Astrocyte (in vitro differentiated cells and primary cell): Measurements from ENCODE around the gene KCNQ1.

Source experiments
- CTCF ChIP-seq: IDR thresholded peaks from 2 replicates; pipeline ENCODE4 v1.5.1; 2011; ENCODE audit warnings: low read depth, mild to moderate bottlenecking, inconsistent platforms, low read length, moderate library complexity; ENCODE audit not compliant: insufficient read depth
- EZH2 ChIP-seq: IDR thresholded peaks from 2 replicates; pipeline ENCODE4 v1.6.1; 2012; ENCODE audit warnings: mild to moderate bottlenecking, low read length, inconsistent platforms; ENCODE audit not compliant: insufficient read depth

GRCh38 chr11:2507945-2508749 lies 63.3 kb downstream of the KCNQ1 start:
- TF ChIP-seq CTCF (no peak), EZH2 (no peak)
